Activated naive CD4-positive, alpha-beta T cell treated with Interleukin-2 at 50 U/mL for 16 hours (primary cell): ENCODE results near the gene HCN2.
"Not testable (repeated sequence)": the region's sequence is repeated elsewhere in the genome, so short reads cannot be mapped to it uniquely, and the experiment has no call there.

ENCODE experiments used
- DNase-seq: peaks from one replicate; pipeline ENCODE4 v3.0.0-alpha.2; 2020

The HCN2 gene

GRCh38 chr19:622666-623065, 33.0 kb downstream of the HCN2 start:
- no peak for DNase-seq

DNA sequence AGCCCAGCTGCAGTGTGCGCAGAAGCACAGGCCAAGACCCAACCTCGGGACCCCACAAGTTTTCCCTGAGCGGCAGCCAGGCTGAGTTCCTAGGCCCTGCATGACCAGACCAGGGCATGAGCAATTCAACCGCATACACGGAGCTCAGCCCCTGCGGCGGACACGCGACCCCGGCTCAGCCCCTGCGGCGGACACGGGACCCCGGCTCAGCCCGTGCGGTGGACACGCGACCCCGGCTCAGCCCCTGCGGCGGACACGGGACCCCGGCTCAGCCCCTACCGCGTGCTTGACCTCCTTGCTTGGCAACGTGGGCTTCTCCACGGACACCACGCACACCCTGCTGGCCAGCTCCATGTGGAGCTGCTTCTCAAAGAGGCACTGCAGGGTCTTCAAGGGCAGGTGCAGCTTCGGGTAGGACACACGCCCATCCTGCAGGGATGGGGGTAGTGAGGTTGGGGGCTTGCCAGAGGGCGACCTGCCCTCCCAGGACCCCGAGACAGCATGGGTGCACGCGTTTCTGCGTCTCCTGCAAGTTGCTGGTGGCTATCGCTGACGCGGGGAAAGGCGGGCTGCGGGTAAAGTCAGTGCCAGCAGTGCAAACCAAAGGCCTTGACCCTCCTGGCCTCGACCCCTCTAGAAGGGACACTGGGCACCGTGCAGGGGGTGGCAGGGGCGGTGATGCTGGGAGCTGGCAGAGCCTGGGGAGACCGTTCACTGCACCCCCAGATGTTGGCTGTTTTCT, 33.7 kb downstream of the HCN2 start:
- DNase-seq: no peak

DNA sequence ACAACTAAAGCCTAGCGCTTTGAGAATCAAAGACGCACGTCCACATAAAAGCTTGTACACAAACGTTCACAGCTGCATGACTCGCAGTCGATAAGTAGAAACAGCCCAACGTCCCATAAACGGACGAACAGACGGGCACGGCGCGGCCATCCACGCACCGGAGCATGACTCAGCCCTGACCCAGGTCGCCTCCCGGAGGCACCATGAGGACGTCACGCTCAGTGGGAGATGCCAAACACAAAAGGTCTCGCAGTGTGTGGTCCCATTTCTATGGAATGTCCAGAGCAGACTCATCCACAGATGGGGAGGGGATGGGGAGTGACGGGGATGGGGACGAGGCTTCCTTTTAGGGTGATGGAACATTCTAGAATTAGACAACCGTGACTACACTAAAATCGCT, 34.3 kb downstream of the HCN2 start:
- DNase-seq: no peak

- DNase-seq: no peak
These were observed 34.9 kb downstream of the HCN2 start for GRCh38 chr19:624433-625109.

DNA sequence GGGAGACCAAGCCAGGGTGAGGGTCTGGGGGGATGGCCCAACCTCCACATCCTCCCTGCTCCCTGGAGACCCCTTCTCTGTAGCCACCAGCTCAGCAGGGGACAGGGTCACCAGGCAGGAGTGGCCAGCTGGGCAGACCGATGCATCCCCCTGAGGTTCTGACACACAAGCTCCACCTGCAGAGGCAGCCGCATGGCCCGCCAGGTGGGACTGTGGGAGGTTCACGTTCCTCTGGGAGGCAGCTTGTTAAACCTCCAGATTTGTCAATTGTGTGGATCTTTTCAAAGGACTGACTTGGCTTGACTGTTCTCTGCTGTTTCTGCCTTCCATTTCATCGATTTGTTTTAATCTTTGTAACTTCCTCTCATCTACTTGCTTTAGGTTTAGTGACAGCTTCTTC, 35.6 kb downstream of the HCN2 start:
- DNase-seq: no peak

- DNase-seq: not testable (repeated sequence)
These were observed 36.9 kb downstream of the HCN2 start for GRCh38 chr19:626566-626965.

- DNase-seq: no peak
These were observed 38.5 kb downstream of the HCN2 start for GRCh38 chr19:628168-628567.

DNA sequence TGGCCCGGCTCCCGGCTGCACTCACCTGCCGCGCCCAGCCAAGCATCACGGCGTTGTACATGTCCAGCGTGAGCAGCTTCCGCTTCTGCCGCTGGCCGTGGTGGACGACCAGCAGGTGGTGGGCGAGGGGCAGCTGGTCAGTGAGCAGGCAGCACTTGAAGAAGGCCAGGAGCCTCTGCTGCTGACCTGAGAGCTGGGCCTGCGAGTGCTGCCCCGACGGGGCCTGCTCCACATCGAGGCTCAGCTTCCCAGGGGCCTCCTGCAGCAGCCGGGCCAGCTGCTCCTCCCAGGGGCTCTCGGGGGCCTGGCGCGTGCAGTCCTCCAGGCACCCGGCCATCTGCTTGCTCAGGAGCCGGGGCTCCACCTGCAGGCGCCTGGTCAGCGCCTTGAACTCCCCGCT, 39.8 kb downstream of the HCN2 start:
- DNase-seq: not testable (repeated sequence)

- DNase-seq: no peak
These were observed 40.5 kb downstream of the HCN2 start for GRCh38 chr19:629961-630714.

- peak; percentile 53 for DNase-seq
These were observed 42.9 kb downstream of the HCN2 start for GRCh38 chr19:632579-633067.

GRCh38 chr19:633068-633785, 43.5 kb downstream of the HCN2 start, which contains the start of gene POLRMT:
Gene POLRMT (minus strand): TSS chr19:633537. CDS start chr19:633512, 25 bp downstream.
- DNase-seq: peak; percentile 96

GRCh38 chr19:633786-634639, 44.3 kb downstream of the HCN2 start:
- DNase-seq: no peak

GRCh38 chr19:634975-635652, 45.4 kb downstream of the HCN2 start:
- no peak for DNase-seq

GRCh38 chr19:638906-639252, 49.2 kb downstream of the HCN2 start:
- no peak for DNase-seq

- peak; percentile 96 for DNase-seq
These were observed 49.8 kb downstream of the HCN2 start, which contains the start of gene FGF22 for GRCh38 chr19:639253-640160. Gene FGF22 (plus strand): TSS chr19:639879. CDS start chr19:639926, 47 bp downstream.

DNA sequence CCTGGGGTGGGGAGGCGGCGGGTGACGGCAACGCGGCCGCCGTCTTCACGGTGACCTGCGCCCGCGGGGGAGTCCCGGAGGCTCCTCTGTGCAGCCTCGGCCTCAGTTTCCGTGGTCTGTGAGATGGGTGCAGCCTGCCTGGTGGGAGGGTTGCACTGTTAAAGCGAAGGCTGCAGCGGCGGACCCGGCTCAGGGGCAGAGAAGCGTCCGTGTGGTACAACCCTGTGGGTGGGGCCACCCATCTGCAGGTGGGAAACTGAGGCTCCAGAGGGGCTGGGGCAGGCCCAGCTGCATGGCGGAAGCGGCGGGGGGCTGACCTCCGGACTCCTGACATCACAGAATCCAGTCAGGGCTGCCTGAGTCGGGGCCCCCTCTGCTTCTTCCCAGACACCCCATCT, 50.5 kb downstream of the HCN2 start:
- DNase-seq: no peak

- DNase-seq: no peak
These were observed 51.0 kb downstream of the HCN2 start for GRCh38 chr19:640606-641189.

DNA sequence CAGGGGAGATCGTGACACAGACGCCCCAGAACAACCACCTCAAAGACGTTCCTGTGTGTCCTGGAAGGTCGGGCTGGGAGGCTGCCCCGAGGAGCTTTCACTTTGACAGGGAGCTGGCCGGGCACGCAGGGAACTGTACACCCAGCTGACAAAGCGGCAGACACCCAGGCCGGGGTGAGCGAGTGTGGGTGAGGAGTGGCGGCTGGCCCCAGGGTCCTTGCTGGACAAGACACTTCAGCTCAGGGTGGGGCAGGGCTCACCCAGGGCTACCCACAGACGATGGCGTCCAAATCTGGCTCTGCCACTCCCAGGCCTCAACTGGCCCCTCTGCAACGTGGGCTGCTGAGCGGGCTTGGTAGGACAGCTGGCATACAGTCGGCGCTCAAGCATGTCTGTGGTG, 52.0 kb downstream of the HCN2 start:
- no peak for DNase-seq
